HepG2 (cell line): ENCODE data around the gene PRM3. TPM values are rescaled to one million over a fixed set of nuclear protein-coding genes. Genes with fewer than 3 reads are reported as not detected.

Experiments
- CHCHD3 ChIP-seq: sonication (generic); formaldehyde crosslinking; IDR thresholded peaks from 2 replicates; pipeline ENCODE4 v1.8.0; 2022; ENCODE audit warnings: mild to moderate bottlenecking, missing genetic modification reagents, moderate library complexity
- FOSL2 ChIP-seq: sonication (generic); formaldehyde crosslinking; IDR thresholded peaks from 2 replicates; pipeline ENCODE4 v1.4.0; 2020; ENCODE audit warnings: missing genetic modification reagents
- FOXJ3 ChIP-seq: sonication (generic); formaldehyde crosslinking; IDR thresholded peaks from 2 replicates; pipeline ENCODE4 v1.4.0; 2020; ENCODE audit warnings: missing genetic modification reagents, mild to moderate bottlenecking, borderline replicate concordance
- HNRNPL ChIP-seq: fragments of 200-400 bp; formaldehyde crosslinking; IDR thresholded peaks from 2 replicates; pipeline ENCODE4 v1.6.1; 2017; ENCODE audit warnings: mild to moderate bottlenecking, low read depth, low read length
- MATR3 ChIP-seq: sonication (generic); formaldehyde crosslinking; IDR thresholded peaks from 2 replicates; pipeline ENCODE4 v1.4.0; 2020; ENCODE audit warnings: missing genetic modification reagents
- NFKB2 ChIP-seq: sonication (generic); formaldehyde crosslinking; IDR thresholded peaks from 2 replicates; pipeline ENCODE4 v1.4.0; 2020; ENCODE audit warnings: missing genetic modification reagents, borderline replicate concordance
- RBAK ChIP-seq: sonication (generic); formaldehyde crosslinking; IDR thresholded peaks from 2 replicates; pipeline ENCODE4 v1.5.1; 2020; ENCODE audit warnings: mild to moderate bottlenecking, missing genetic modification reagents
- SMARCC2 ChIP-seq: fragments of 450-650 bp; IDR thresholded peaks from 2 replicates; pipeline ENCODE4 v1.6.1; 2017; ENCODE audit warnings: antibody characterized with exemption, mild to moderate bottlenecking
- SRY ChIP-seq: sonication (generic); formaldehyde crosslinking; IDR thresholded peaks from 2 replicates; pipeline ENCODE4 v1.8.0; 2022; ENCODE audit warnings: mild to moderate bottlenecking, missing genetic modification reagents
- ZBTB10 ChIP-seq: sonication (generic); formaldehyde crosslinking; IDR thresholded peaks from 2 replicates; pipeline ENCODE4 v1.4.0; 2020; ENCODE audit warnings: missing genetic modification reagents, borderline replicate concordance
- ZEB1 ChIP-seq: IDR thresholded peaks from 2 replicates; pipeline ENCODE4 v1.6.1; 2012; ENCODE audit warnings: mild to moderate bottlenecking, low read depth, inconsistent platforms; ENCODE audit not compliant: insufficient replicate concordance
- ZFAT ChIP-seq: sonication (generic); formaldehyde crosslinking; conservative IDR thresholded peaks from 2 replicates; pipeline ENCODE4 v1.8.1; 2023; ENCODE audit warnings: missing genetic modification reagents, inconsistent platforms
- ZGPAT ChIP-seq: IDR thresholded peaks from 2 replicates; pipeline ENCODE4 v1.6.1; 2016; ENCODE audit warnings: mild to moderate bottlenecking
- ZNF207 ChIP-seq: fragments of 450-650 bp; IDR thresholded peaks from 2 replicates; pipeline ENCODE4 v1.6.1; 2016; ENCODE audit warnings: antibody characterized with exemption, borderline replicate concordance
- ZNF550 ChIP-seq: sonication (generic); formaldehyde crosslinking; IDR thresholded peaks from 2 replicates; pipeline ENCODE4 v1.4.0; 2020; ENCODE audit warnings: mild to moderate bottlenecking, missing genetic modification reagents, borderline replicate concordance
- ZNF557 ChIP-seq: sonication (generic); formaldehyde crosslinking; IDR thresholded peaks from 2 replicates; pipeline ENCODE4 v1.4.0; 2020; ENCODE audit warnings: missing genetic modification reagents
- ZNF672 ChIP-seq: sonication (generic); formaldehyde crosslinking; IDR thresholded peaks from 2 replicates; pipeline ENCODE4 v1.8.1; 2022; ENCODE audit warnings: missing genetic modification reagents
- ZNF83 ChIP-seq: sonication (generic); formaldehyde crosslinking; IDR thresholded peaks from 2 replicates; pipeline ENCODE4 v1.4.0; 2020; ENCODE audit warnings: missing genetic modification reagents, mild to moderate bottlenecking, borderline replicate concordance
- polyA plus RNA-seq, 8 experiments: library from polyadenylated mRNA; depleted of rRNA in 3 of 8; stranded (reverse) in 7 of 8; unstranded in 1 of 8; fragments of >200 nt; fragmentation: Illumina TruSeq in 4 of 8; extraction: Trizol in 4 of 8; gene quantifications; 2 replicates each; pipeline versions ENCODE4 v1.2.1 to v1.2.3, GENCODE V29; 2011 to 2016; ENCODE audit warnings: low read depth in 4 of 8, missing spikeins in 1 of 8, mixed read lengths in 1 of 8; ENCODE audit not compliant: insufficient read depth in 1 of 8
- total RNA-seq, 5 experiments: library from RNA; depleted of rRNA; stranded (reverse); fragments of >200 nt; fragmentation: Illumina TruSeq; extraction: Trizol; gene quantifications; 2 replicates each; pipeline ENCODE4 v1.2.3, GENCODE V29; 2016; ENCODE audit warnings: low read depth in 1 of 5
- TF ChIP-seq, protein P1 (sequence below): sonication (generic); formaldehyde crosslinking; IDR thresholded peaks from 2 replicates; pipeline ENCODE4 v1.4.0; 2020; ENCODE audit warnings: low read depth, missing genetic modification reagents
- TF ChIP-seq, protein P2 (sequence below): sonication (generic); formaldehyde crosslinking; IDR thresholded peaks from 2 replicates; pipeline ENCODE4 v1.4.0; 2020; ENCODE audit warnings: missing genetic modification reagents

The PRM3 gene
- total and polyA plus RNA-seq, 2 of the 13 experiments (the other 11 are each of a cell fraction or from before 2014, with no cell fraction given) = not detected

DNA sequence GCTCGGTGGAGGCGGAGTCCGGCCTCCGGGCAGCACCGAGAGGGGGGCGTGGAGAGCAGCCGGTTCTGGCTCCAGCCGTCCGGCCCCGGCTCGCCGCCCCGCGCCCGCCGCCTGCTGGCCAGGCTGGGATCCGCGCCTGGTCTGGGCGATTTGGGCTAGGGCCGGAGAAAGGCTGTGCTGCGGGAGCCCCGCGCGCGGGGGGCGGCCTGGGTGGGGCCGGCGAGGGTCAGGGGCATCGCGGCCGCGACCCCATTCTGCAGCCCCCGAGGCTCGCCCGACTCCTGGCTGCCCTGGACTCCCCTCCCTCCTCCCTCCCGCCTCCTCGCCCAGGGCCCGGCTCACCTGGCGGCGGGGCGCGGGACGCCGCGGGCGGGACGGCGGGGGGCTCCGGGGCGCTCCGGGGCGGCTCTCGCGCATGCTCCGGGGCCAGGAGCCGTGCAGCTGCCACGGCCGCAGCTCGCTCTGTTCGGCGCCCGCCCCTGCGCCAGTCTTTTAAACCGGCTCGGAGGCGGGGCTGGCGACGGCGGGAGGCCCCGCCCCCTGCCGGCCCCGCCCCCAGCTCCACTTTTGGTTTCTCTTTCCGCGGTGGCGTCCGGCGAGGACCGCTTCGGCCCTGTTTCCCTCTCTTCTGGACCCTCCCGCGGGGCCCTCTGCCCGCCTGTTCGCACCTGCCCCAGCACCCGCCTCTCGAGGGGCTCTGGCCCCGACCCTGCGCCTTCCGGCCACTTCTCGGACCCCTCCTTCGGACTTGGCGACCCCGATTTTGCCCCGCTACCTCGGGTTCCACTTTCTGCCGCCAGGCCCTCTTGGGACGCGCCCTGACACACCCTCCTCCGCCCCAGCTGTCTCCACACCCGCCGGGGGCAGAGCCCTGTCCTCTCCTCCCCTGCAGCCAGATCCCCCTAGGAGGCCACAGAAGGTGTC, 17.4 kb downstream of the PRM3 start, which contains the start of gene SOCS1 (continued):
- TF ChIP-seq ZNF550 = peak; percentile 67; the same call in 1 of the 2 replicates
- peak; percentile 78 for TF ChIP-seq HNRNPL
- TF ChIP-seq CHCHD3 (CRISPR knock-in tag) = no peak; the same call in 1 of the 2 replicates
- peak; percentile 59 for TF ChIP-seq ZEB1
- TF ChIP-seq MATR3 = no peak
- TF ChIP-seq FOSL2 = peak; percentile 14; the same call in 1 of the 2 replicates
- TF ChIP-seq ZFAT = 0 out of 2 replicates have a peak, but pooled peaks have one; percentile 78
- TF ChIP-seq ZNF557 (CRISPR knock-in tag) = 0 out of 2 replicates have a peak, but pooled peaks have one; percentile 65
- peak; percentile 91; the same call in 1 of the 2 replicates for TF ChIP-seq SRY
- peak; percentile 68; the same call in 1 of the 2 replicates for TF ChIP-seq ZGPAT (CRISPR knock-in tag)
- TF ChIP-seq ZNF672 (CRISPR knock-in tag) = no peak
- TF ChIP-seq NFKB2 (CRISPR knock-in tag) = peak; percentile 90
- TF ChIP-seq, protein P1, sequence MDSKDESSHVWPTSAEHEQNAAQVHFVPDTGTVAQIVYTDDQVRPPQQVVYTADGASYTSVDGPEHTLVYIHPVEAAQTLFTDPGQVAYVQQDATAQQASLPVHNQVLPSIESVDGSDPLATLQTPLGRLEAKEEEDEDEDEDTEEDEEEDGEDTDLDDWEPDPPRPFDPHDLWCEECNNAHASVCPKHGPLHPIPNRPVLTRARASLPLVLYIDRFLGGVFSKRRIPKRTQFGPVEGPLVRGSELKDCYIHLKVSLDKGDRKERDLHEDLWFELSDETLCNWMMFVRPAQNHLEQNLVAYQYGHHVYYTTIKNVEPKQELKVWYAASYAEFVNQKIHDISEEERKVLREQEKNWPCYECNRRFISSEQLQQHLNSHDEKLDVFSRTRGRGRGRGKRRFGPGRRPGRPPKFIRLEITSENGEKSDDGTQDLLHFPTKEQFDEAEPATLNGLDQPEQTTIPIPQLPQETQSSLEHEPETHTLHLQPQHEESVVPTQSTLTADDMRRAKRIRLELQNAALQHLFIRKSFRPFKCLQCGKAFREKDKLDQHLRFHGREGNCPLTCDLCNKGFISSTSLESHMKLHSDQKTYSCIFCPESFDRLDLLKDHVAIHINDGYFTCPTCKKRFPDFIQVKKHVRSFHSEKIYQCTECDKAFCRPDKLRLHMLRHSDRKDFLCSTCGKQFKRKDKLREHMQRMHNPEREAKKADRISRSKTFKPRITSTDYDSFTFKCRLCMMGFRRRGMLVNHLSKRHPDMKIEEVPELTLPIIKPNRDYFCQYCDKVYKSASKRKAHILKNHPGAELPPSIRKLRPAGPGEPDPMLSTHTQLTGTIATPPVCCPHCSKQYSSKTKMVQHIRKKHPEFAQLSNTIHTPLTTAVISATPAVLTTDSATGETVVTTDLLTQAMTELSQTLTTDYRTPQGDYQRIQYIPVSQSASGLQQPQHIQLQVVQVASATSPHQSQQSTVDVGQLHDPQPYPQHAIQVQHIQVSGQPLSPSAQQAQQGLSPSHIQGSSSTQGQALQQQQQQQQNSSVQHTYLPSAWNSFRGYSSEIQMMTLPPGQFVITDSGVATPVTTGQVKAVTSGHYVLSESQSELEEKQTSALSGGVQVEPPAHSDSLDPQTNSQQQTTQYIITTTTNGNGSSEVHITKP = peak; percentile 54; the same call in 1 of the 2 replicates
- TF ChIP-seq, protein P2, sequence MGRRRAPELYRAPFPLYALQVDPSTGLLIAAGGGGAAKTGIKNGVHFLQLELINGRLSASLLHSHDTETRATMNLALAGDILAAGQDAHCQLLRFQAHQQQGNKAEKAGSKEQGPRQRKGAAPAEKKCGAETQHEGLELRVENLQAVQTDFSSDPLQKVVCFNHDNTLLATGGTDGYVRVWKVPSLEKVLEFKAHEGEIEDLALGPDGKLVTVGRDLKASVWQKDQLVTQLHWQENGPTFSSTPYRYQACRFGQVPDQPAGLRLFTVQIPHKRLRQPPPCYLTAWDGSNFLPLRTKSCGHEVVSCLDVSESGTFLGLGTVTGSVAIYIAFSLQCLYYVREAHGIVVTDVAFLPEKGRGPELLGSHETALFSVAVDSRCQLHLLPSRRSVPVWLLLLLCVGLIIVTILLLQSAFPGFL (CRISPR knock-in tag) = peak; percentile 65; the same call in 1 of the 2 replicates
- no peak for TF ChIP-seq SMARCC2
- TF ChIP-seq FOXJ3 (CRISPR knock-in tag) = peak; percentile 61
- TF ChIP-seq RBAK = no peak
- TF ChIP-seq ZNF83 (CRISPR knock-in tag) = no peak; the same call in none of the 2 replicates
- TF ChIP-seq ZBTB10 (CRISPR knock-in tag) = peak; percentile 28
- no peak for TF ChIP-seq ZNF207
